ENCODE measurements around the gene SVIL. TPM values are rescaled to one million over a fixed set of nuclear protein-coding genes. Genes with fewer than 3 reads are reported as not detected.

The SVIL gene
- total RNA-seq, 1 experiment from 2014 or later = 15.3 TPM

DNA sequence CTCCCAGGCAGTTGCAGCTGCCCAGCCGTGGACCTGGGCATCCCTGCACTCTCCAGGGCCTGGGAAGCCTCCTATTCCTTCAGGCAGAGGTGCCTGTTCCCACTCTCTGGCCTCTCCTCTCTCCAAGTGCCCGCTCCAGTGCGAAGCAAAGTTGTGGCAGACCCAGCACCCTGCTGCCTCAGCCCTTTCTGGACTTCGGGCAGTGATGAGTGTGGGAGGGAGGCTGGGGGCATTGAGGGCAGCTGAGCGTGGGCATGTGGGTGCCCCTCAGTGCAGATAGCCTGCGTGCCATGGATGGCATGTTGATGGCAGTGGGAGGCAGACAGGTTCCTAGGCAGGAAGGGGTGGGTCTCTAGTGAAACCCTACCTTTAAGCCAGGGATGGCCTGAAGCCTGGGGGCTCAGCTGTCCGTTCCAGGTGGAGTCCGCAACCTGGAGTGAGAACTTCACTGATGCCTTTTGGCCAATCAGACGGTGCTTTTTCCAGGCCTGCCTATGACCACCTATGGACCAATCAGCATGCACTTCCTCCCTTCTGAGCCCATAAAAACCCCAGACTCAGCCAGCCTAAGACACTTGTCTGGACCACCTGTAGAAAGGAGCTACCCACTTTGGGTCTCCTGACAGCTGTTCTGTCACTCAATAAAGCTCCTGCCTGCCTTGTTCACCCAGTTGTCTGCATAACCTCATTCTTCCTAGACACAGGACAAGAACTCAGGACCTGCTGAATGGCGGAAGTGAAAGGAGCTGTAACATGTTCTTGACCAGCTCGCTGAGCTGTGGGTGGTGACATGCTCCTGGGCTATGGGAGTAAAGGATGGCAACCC, 26.1 kb downstream of the SVIL start:
- no peaks in the 10 kb centered on the region; the same call in 1 of the 2 replicates for H3K79me2 ChIP-seq (ENCODE audit: insufficient read depth, low read length)
- no peak overlapping the region for H3K27ac Mint-ChIP-seq
- H3K56ac ChIP-seq (ENCODE audit: insufficient read length, low read depth, low read length) = no peak overlapping the region
- no peak overlapping the region for H2BK5ac ChIP-seq (ENCODE audit: insufficient read length, low read length)
- no peak overlapping the region for H3K23ac ChIP-seq (ENCODE audit: insufficient read length, low read depth, low read length)
- no peak overlapping the region for H3K4me2 ChIP-seq (ENCODE audit: insufficient read depth, insufficient read length, low read length)
- no peaks in the 10 kb centered on the region for H3K27me3 ChIP-seq (ENCODE audit: insufficient read depth, low read length)
- TF ChIP-seq, protein P1, sequence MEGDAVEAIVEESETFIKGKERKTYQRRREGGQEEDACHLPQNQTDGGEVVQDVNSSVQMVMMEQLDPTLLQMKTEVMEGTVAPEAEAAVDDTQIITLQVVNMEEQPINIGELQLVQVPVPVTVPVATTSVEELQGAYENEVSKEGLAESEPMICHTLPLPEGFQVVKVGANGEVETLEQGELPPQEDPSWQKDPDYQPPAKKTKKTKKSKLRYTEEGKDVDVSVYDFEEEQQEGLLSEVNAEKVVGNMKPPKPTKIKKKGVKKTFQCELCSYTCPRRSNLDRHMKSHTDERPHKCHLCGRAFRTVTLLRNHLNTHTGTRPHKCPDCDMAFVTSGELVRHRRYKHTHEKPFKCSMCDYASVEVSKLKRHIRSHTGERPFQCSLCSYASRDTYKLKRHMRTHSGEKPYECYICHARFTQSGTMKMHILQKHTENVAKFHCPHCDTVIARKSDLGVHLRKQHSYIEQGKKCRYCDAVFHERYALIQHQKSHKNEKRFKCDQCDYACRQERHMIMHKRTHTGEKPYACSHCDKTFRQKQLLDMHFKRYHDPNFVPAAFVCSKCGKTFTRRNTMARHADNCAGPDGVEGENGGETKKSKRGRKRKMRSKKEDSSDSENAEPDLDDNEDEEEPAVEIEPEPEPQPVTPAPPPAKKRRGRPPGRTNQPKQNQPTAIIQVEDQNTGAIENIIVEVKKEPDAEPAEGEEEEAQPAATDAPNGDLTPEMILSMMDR (conservative IDR thresholded peaks at IDR 0.05) = no peak
- no peaks in the 10 kb centered on the region for H3K9me3 ChIP-seq (ENCODE audit: control insufficient read depth, low read depth, low read length)
- H3K9me3 Mint-ChIP-seq = peaks cover 8 to 10% of the 10 kb centered on the region in 2 experiments; a peak in 4 of 5 replicates
- H3K4ac ChIP-seq (ENCODE audit: low read depth, low read length) = no peak overlapping the region
- peaks cover 11 to 21% (median 14%) of the 10 kb centered on the region in 3 experiments for H3K36me3 Mint-ChIP-seq (ENCODE audit: insufficient read depth in 1 of 3, low read depth in 3 of 3)
- H3K23me2 ChIP-seq (ENCODE audit: insufficient read length, low read depth, low read length, poor library complexity, severe bottlenecking) = no peaks in the 10 kb centered on the region
- no peak for DNase-seq
- no peak overlapping the region for H4K5ac ChIP-seq (ENCODE audit: insufficient read length, low read depth, low read length)
- H2BK12ac ChIP-seq (ENCODE audit: insufficient read length, low read depth, low read length) = no peak overlapping the region
- peaks cover under 1 to 11% of the 10 kb centered on the region in 2 experiments for H3K4me1 Mint-ChIP-seq
- no peak overlapping the region for H2AFZ ChIP-seq (ENCODE audit: low read length)
- H3K4me1 ChIP-seq (ENCODE audit: insufficient read depth, low read length) = no peaks in the 10 kb centered on the region
- H3K4me3 Mint-ChIP-seq = no peak overlapping the region
- H3K18ac ChIP-seq (ENCODE audit: insufficient read length, low read depth, low read length) = no peak overlapping the region
- no peak overlapping the region for H3K27ac ChIP-seq (ENCODE audit: insufficient read length, low read depth, low read length)
- no CpG with 5 or more reads among the region's 11 CpGs for WGBS (ENCODE audit: extremely low coverage, insufficient read length, low lambda C conversion rate)
- H3T11ph ChIP-seq (ENCODE audit: low read length) = no peak overlapping the region
- no peak overlapping the region for H2BK120ac ChIP-seq (ENCODE audit: low read depth, low read length, poor library complexity, severe bottlenecking)
- H4K20me1 ChIP-seq (ENCODE audit: control insufficient read depth, insufficient read depth, insufficient read length) = no peaks in the 10 kb centered on the region
- H4K8ac ChIP-seq (replicated peaks; ENCODE audit: insufficient read length, low read depth, low read length) = no peak overlapping the region
- no peak overlapping the region for H4K91ac ChIP-seq (ENCODE audit: insufficient read length, low read depth, low read length)
- no peak overlapping the region for H2BK15ac ChIP-seq (ENCODE audit: low read depth, low read length)
- no peak overlapping the region; the same call in 1 of the 2 replicates for H3K14ac ChIP-seq (ENCODE audit: insufficient read depth, low read length)
- H2AK5ac ChIP-seq (ENCODE audit: insufficient read length, low read length) = no peak overlapping the region
- H3K79me1 ChIP-seq (ENCODE audit: insufficient read depth, low read depth, low read length, poor library complexity, severe bottlenecking) = no peaks in the 10 kb centered on the region
- H2BK20ac ChIP-seq (ENCODE audit: low read depth, low read length, poor library complexity, severe bottlenecking) = no peak overlapping the region
- no peaks in the 10 kb centered on the region; the same call in 1 of the 2 replicates for H3K27me3 Mint-ChIP-seq (ENCODE audit: low read depth)
- H3K9ac ChIP-seq (ENCODE audit: extremely low read depth, insufficient read length, low read length) = no peak overlapping the region
